GM18867 (cell line): ENCODE results near the gene TMEM214.

Experiments used
- ATAC-seq: cut with Tn5 transposase; IDR thresholded peaks from one replicate; pipeline ENCODE4 v1.9.1; 2021; ENCODE audit warnings: mild to moderate bottlenecking, moderate library complexity; ENCODE audit not compliant: unreplicated experiment

Gene TMEM214

GRCh38 chr2:27082773-27083409 is 50.1 kb downstream of the TMEM214 start:
- no peak for ATAC-seq

- ATAC-seq, result no peak
These were observed 50.9 kb downstream of the TMEM214 start for GRCh38 chr2:27083410-27084296.

- no peak for ATAC-seq
These were observed 51.7 kb downstream of the TMEM214 start for GRCh38 chr2:27084297-27085061.

GRCh38 chr2:27085062-27085672 is 52.4 kb downstream of the TMEM214 start:
- no peak for ATAC-seq

- ATAC-seq, result peak; percentile 6
These were observed 52.9 kb downstream of the TMEM214 start for GRCh38 chr2:27085673-27086089.

GRCh38 chr2:27086090-27086723 is 53.4 kb downstream of the TMEM214 start:
- ATAC-seq, result peak; percentile 78

GRCh38 chr2:27086724-27087593 is 54.2 kb downstream of the TMEM214 start, which contains the start of gene KHK:
Gene KHK, plus strand, starts transcription at chr2:27086772. Its CDS starts 488 bp downstream, at chr2:27087260.
- peak; percentile 6 for ATAC-seq

- no peak for ATAC-seq
These were observed 55.2 kb downstream of the TMEM214 start for GRCh38 chr2:27087823-27088410.

GRCh38 chr2:27088634-27089033 is 55.9 kb downstream of the TMEM214 start:
- no peak for ATAC-seq

GRCh38 chr2:27089111-27089954 is 56.6 kb downstream of the TMEM214 start:
- no peak for ATAC-seq
